PC-9 (cell line): ENCODE results near the gene ABHD17A. TPM values are rescaled to one million over a fixed set of nuclear protein-coding genes. Genes with fewer than 3 reads are reported as not detected.

Experiments used
- BruUV-seq: library from RNA; stranded (reverse); fragments of 400-500 nt; replicated peaks from 2 replicates; lab custom pipeline; 2021; lab: Mats Ljungman, UMichigan
- CTCF ChIA-PET: fragments of 300-600 bp; sonication (Branson Sonifier 250); formaldehyde crosslinking; loops from one replicate; lab custom pipeline; 2022; ENCODE audit warnings: antibody characterized with exemption; lab: Charles Lee
- POLR2A ChIA-PET: fragments of 300-600 bp; sonication (Branson Sonifier 250); formaldehyde crosslinking; loops from one replicate; lab custom pipeline; 2022; ENCODE audit warnings: antibody characterized with exemption; ENCODE audit not compliant: unreplicated experiment; lab: Charles Lee
- DNase-seq, 2 experiments: peaks; one replicate each; pipeline versions ENCODE4 v3.0.0 to v3.0.0-alpha.2; 2015 to 2022; ENCODE audit warnings: mixed read lengths in 1 of 2
- H2AFZ ChIP-seq: fragments of 200-600 bp; sonication (generic); 2 replicates; pipeline ENCODE4 v1.8.1; 2017; ENCODE audit warnings: antibody characterized with exemption
- H3F3A ChIP-seq: fragments of 200-600 bp; sonication (generic); 2 replicates; pipeline ENCODE4 v1.8.1; 2017; ENCODE audit warnings: antibody characterized with exemption, mild to moderate bottlenecking, low read depth; ENCODE audit not compliant: insufficient read depth
- H3K27ac ChIP-seq: fragments of 200-600 bp; sonication (generic); 2 replicates; pipeline ENCODE4 v1.6.1; 2016; ENCODE audit warnings: mixed run types
- H3K27me3 ChIP-seq: fragments of 200-600 bp; sonication (generic); 2 replicates; pipeline ENCODE4 v1.6.1; 2016; ENCODE audit warnings: low read depth, mixed run types; ENCODE audit not compliant: insufficient read depth
- H3K36me3 ChIP-seq: fragments of 200-600 bp; sonication (generic); 2 replicates; pipeline ENCODE4 v1.6.1; 2016; ENCODE audit warnings: low read depth, mixed run types
- H3K4me1 ChIP-seq: fragments of 200-600 bp; sonication (generic); replicated peaks from 2 replicates; pipeline ENCODE4 v1.6.1; 2016; ENCODE audit warnings: mixed run types; ENCODE audit not compliant: insufficient read depth
- H3K4me2 ChIP-seq: fragments of 200-600 bp; sonication (generic); 2 replicates; pipeline ENCODE4 v1.6.1; 2017; ENCODE audit warnings: mixed run types
- H3K4me3 ChIP-seq: fragments of 200-600 bp; sonication (generic); 2 replicates; pipeline ENCODE4 v1.6.1; 2016; ENCODE audit warnings: mixed run types
- H3K79me2 ChIP-seq: fragments of 200-600 bp; sonication (generic); 2 replicates; pipeline ENCODE4 v1.6.1; 2017; ENCODE audit warnings: low read depth, mixed run types
- H3K9me2 ChIP-seq: fragments of 200-600 bp; sonication (generic); 2 replicates; pipeline ENCODE4 v1.8.1; 2017; ENCODE audit warnings: mild to moderate bottlenecking; ENCODE audit not compliant: insufficient read depth
- H3K9me3 ChIP-seq: fragments of 200-600 bp; sonication (generic); 2 replicates; pipeline ENCODE4 v1.8.1; 2016; ENCODE audit warnings: low read depth; ENCODE audit not compliant: insufficient read depth
- H4K20me1 ChIP-seq: fragments of 200-600 bp; sonication (generic); 2 replicates; pipeline ENCODE4 v1.8.1; 2017; ENCODE audit not compliant: insufficient read depth
- CTCF ChIP-seq: fragments of 200-600 bp; sonication (generic); conservative IDR thresholded peaks from 2 replicates; pipeline ENCODE4 v1.6.1; 2017; ENCODE audit warnings: mixed run types, antibody characterized with exemption, mild to moderate bottlenecking, moderate library complexity
- EZH2 ChIP-seq: fragments of 200-600 bp; sonication (generic); IDR thresholded peaks from 2 replicates; pipeline ENCODE4 v1.8.0; 2017; ENCODE audit warnings: antibody characterized with exemption, low read depth
- intact Hi-C: fragments of 100-400 bp; cut with micrococcal nuclease; formaldehyde crosslinking; loops from one replicate; pipeline ENCODE4 v1.10.0; 2022; ENCODE audit not compliant: unreplicated experiment
- total RNA-seq: library from RNA; stranded (reverse); gene quantifications from 2 replicates; pipeline ENCODE4 v1.2.3, GENCODE V29; 2021

ABHD17A gene
- total RNA-seq, 1 experiment from 2014 or later, result 35.9 TPM

- H3K79me2 ChIP-seq, result peaks cover 38% of the 10 kb centered on the region
- no peaks in the 10 kb centered on the region for H3K27me3 ChIP-seq
- peaks cover 4% of the 10 kb centered on the region; the same call in 1 of the 2 replicates for H3F3A ChIP-seq
- no peak overlapping the region for H3K27ac ChIP-seq
- H3K9me3 ChIP-seq, result no peaks in the 10 kb centered on the region
- intact Hi-C loops, result no loop called here
- no peaks in the 10 kb centered on the region for H3K36me3 ChIP-seq
- no peak for TF ChIP-seq CTCF
- TF ChIP-seq EZH2, result no peak
- peaks cover 9% of the 10 kb centered on the region for H3K4me1 ChIP-seq
- BruUV-seq, result no TSS peak
- ChIA-PET CTCF (no interaction called here), POLR2A (no interaction called here)
- no peak overlapping the region for H3K4me3 ChIP-seq
- no peaks in the 10 kb centered on the region for H3K9me2 ChIP-seq
- DNase-seq, result no peak
- H3K4me2 ChIP-seq, result no peak overlapping the region
- no peaks in the 10 kb centered on the region; the same call in 1 of the 2 replicates for H4K20me1 ChIP-seq
- no peak overlapping the region for H2AFZ ChIP-seq
Measured at GRCh38 chr19:1871140-1871597, 14.1 kb downstream of the ABHD17A start.

- BruUV-seq, result no TSS peak
- ChIA-PET CTCF (interaction anchor here (0.5 kb wide), 1 partner anchor 29 kb away, joined by 3 read pairs; no protein-coding TSS in a partner anchor), POLR2A (no interaction called here)
- Histone ChIP-seq H3K4me3 (no peak overlapping the region), H3K9me3 (no peaks in the 10 kb centered on the region), H3K4me2 (no peak overlapping the region), H3K27me3 (no peaks in the 10 kb centered on the region), H3K4me1 (peaks cover 4% of the 10 kb centered on the region), H3K79me2 (peaks cover 19% of the 10 kb centered on the region), H3K36me3 (no peaks in the 10 kb centered on the region), H3K9me2 (no peaks in the 10 kb centered on the region), H2AFZ (no peak overlapping the region), H3K27ac (no peak overlapping the region), H4K20me1 (no peaks in the 10 kb centered on the region; the same call in 1 of the 2 replicates), H3F3A (no peaks in the 10 kb centered on the region)
- intact Hi-C loops, result no loop called here
- no peak for DNase-seq
- TF ChIP-seq EZH2 (no peak), CTCF (no peak)
Measured at GRCh38 chr19:1868971-1869370, 16.3 kb downstream of the ABHD17A start.

GRCh38 chr19:1867349-1867724 lies 18.0 kb downstream of the ABHD17A start:
- no peaks in the 10 kb centered on the region; the same call in 1 of the 2 replicates for H4K20me1 ChIP-seq
- no peak overlapping the region for H2AFZ ChIP-seq
- H3F3A ChIP-seq, result no peaks in the 10 kb centered on the region
- no peaks in the 10 kb centered on the region for H3K4me1 ChIP-seq
- no TSS peak for BruUV-seq
- TF ChIP-seq CTCF (no peak), EZH2 (no peak)
- H3K27ac ChIP-seq, result no peak overlapping the region
- CTCF ChIA-PET, result no interaction called here
- H3K9me2 ChIP-seq, result no peaks in the 10 kb centered on the region
- H3K4me3 ChIP-seq, result no peak overlapping the region
- no peak overlapping the region for H3K4me2 ChIP-seq
- no peak for DNase-seq
- no peaks in the 10 kb centered on the region for H3K27me3 ChIP-seq
- H3K79me2 ChIP-seq, result peaks cover 5% of the 10 kb centered on the region
- intact Hi-C loops, result no loop called here
- POLR2A ChIA-PET, result no interaction called here
- H3K9me3 ChIP-seq, result no peaks in the 10 kb centered on the region
- no peaks in the 10 kb centered on the region for H3K36me3 ChIP-seq
